SK-N-SH (cell line): Measurements from ENCODE around the gene ETHE1. TPM values are rescaled to one million over a fixed set of nuclear protein-coding genes. Genes with fewer than 3 reads are reported as not detected.

ENCODE experiments used
- CTCF ChIA-PET: fragments of 300-600, 350-600 bp; formaldehyde crosslinking; extraction: SDS; loops from one replicate; lab custom pipeline; 2021; lab: Yijun Ruan, JAX
- POLR2A ChIA-PET: fragments of 350-600 bp; sonication (Branson Sonifier 250); formaldehyde crosslinking; extraction: SDS; loops from one replicate; lab custom pipeline; 2020; ENCODE audit warnings: antibody characterized with exemption, inconsistent platforms; lab: Yijun Ruan, JAX
- DNase-seq: peaks from one replicate; pipeline ENCODE4 v3.0.0; 2012
- H2AFZ ChIP-seq: fragments of 200-600 bp; sonication (generic); 2 replicates; pipeline ENCODE4 v1.8.1; 2016; ENCODE audit warnings: antibody characterized with exemption, mild to moderate bottlenecking, low read depth
- H3F3A ChIP-seq: fragments of 200-600 bp; sonication (generic); replicated peaks from 2 replicates; pipeline ENCODE3; 2016; ENCODE audit warnings: antibody characterized with exemption, mild to moderate bottlenecking; ENCODE audit not compliant: insufficient read depth
- H3K27ac ChIP-seq, 2 experiments: fragments of 200-500 bp in 1 of 2; fragments of 200-600 bp in 1 of 2; sonication (Bioruptor generic) in 1 of 2; sonication (generic), shearing (Covaris generic) in 1 of 2; 2 replicates each; pipeline versions ENCODE4 v1.5.1 to v1.6.1; 2014 to 2016; ENCODE audit warnings: low read depth in 2 of 2, inconsistent platforms in 1 of 2, low read length in 1 of 2, mild to moderate bottlenecking in 1 of 2, mixed read lengths in 1 of 2
- H3K27me3 ChIP-seq: fragments of 200-600 bp; sonication (generic), shearing (Covaris generic); 2 replicates; pipeline ENCODE4 v1.6.1; 2016; ENCODE audit warnings: mixed run types; ENCODE audit not compliant: insufficient read depth
- H3K36me3 ChIP-seq, 2 experiments: fragments of 200-500 bp in 1 of 2; fragments of 200-600 bp in 1 of 2; sonication (Bioruptor generic) in 1 of 2; sonication (generic) in 1 of 2; replicated peaks in 1 of 2; 2 replicates each; pipeline versions ENCODE3 to v1.5.1; 2014 to 2016; ENCODE audit warnings: low read length in 1 of 2, mild to moderate bottlenecking in 1 of 2; ENCODE audit not compliant: insufficient read depth in 2 of 2, control insufficient read depth in 1 of 2
- H3K4me1 ChIP-seq, 2 experiments: fragments of 200-500 bp in 1 of 2; fragments of 200-600 bp in 1 of 2; sonication (Bioruptor generic) in 1 of 2; sonication (generic), shearing (Covaris generic) in 1 of 2; 2 replicates each; pipeline versions ENCODE4 v1.5.1 to v1.6.1; 2014 to 2016; ENCODE audit warnings: low read depth in 1 of 2, low read length in 1 of 2, mixed run types in 1 of 2; ENCODE audit not compliant: insufficient read depth in 2 of 2, control insufficient read depth in 1 of 2
- H3K4me2 ChIP-seq: fragments of 200-600 bp; sonication (generic), shearing (Covaris generic); 2 replicates; pipeline ENCODE4 v1.6.1; 2017; ENCODE audit warnings: mixed run types
- H3K4me3 ChIP-seq, 2 experiments: fragments of 200-500 bp in 1 of 2; fragments of 200-600 bp in 1 of 2; sonication (Bioruptor generic) in 1 of 2; sonication (generic), shearing (Covaris generic) in 1 of 2; 2 replicates each; pipeline versions ENCODE4 v1.5.1 to v1.8.1; 2014 to 2016; ENCODE audit warnings: low read depth in 2 of 2, inconsistent platforms in 1 of 2, low read length in 1 of 2, mild to moderate bottlenecking in 1 of 2, mixed read lengths in 1 of 2, moderate library complexity in 1 of 2
- H3K79me2 ChIP-seq: fragments of 200-600 bp; sonication (generic); 2 replicates; pipeline ENCODE4 v1.8.1; 2017; ENCODE audit warnings: mild to moderate bottlenecking; ENCODE audit not compliant: insufficient read depth
- H3K9ac ChIP-seq: fragments of 200-600 bp; sonication (generic); 2 replicates; pipeline ENCODE4 v1.6.1; 2017; ENCODE audit warnings: mixed run types
- H3K9me2 ChIP-seq: fragments of 200-600 bp; sonication (generic); 2 replicates; pipeline ENCODE4 v1.6.1; 2017; ENCODE audit warnings: mixed run types
- H3K9me3 ChIP-seq: fragments of 200-600 bp; sonication (generic); 2 replicates; pipeline ENCODE4 v1.6.1; 2017; ENCODE audit warnings: mixed run types, mild to moderate bottlenecking, moderate library complexity
- H4K20me1 ChIP-seq: fragments of 200-600 bp; sonication (generic); 2 replicates; pipeline ENCODE4 v1.6.1; 2017; ENCODE audit warnings: mild to moderate bottlenecking, mixed run types; ENCODE audit not compliant: insufficient read depth
- CTCF ChIP-seq: fragments of 200-600 bp; sonication (generic); IDR thresholded peaks from 2 replicates; pipeline ENCODE4 v1.6.1; 2017; ENCODE audit warnings: antibody characterized with exemption, mild to moderate bottlenecking, moderate library complexity
- ELF1 ChIP-seq: IDR thresholded peaks from 2 replicates; pipeline ENCODE4 v1.4.0; 2012
- EZH2phosphoT487 ChIP-seq: fragments of 200-600 bp; sonication (generic); IDR thresholded peaks from 2 replicates; pipeline ENCODE4 v1.6.1; 2017; ENCODE audit warnings: low read depth, mixed run types, mild to moderate bottlenecking, antibody characterized with exemption, moderate library complexity, borderline replicate concordance
- FOSL2 ChIP-seq: IDR thresholded peaks from 2 replicates; pipeline ENCODE4 v1.4.0; 2012; ENCODE audit warnings: low read depth, mild to moderate bottlenecking, moderate library complexity, borderline replicate concordance
- FOXJ3 ChIP-seq: sonication (generic); formaldehyde crosslinking; IDR thresholded peaks from 2 replicates; pipeline ENCODE4 v1.5.1; 2020; ENCODE audit warnings: mild to moderate bottlenecking, missing genetic modification reagents
- GABPA ChIP-seq: IDR thresholded peaks from 2 replicates; pipeline ENCODE4 v1.4.0; 2012; ENCODE audit warnings: low read depth, mild to moderate bottlenecking
- IRF3 ChIP-seq: fragments of 150-350 bp; IDR thresholded peaks from 2 replicates; pipeline ENCODE4 v1.6.1; 2016; ENCODE audit warnings: mild to moderate bottlenecking, low read depth, low read length
- MXI1 ChIP-seq: IDR thresholded peaks from 2 replicates; pipeline ENCODE4 v1.6.1; 2012; ENCODE audit warnings: mild to moderate bottlenecking, low read depth, low read length, improper control_type of control experiment
- PBX3 ChIP-seq: IDR thresholded peaks from 2 replicates; pipeline ENCODE4; 2012
- RCOR1 ChIP-seq: fragments of 150-350 bp; IDR thresholded peaks from 2 replicates; pipeline ENCODE4 v1.6.1; 2017; ENCODE audit warnings: antibody characterized with exemption, low read length
- REST ChIP-seq: IDR thresholded peaks from 2 replicates; pipeline ENCODE4 v1.6.1; 2012; ENCODE audit warnings: mild to moderate bottlenecking, low read depth, low read length, moderate library complexity
- RFX5 ChIP-seq: IDR thresholded peaks from 2 replicates; pipeline ENCODE4 v1.6.1; 2012; ENCODE audit warnings: mild to moderate bottlenecking, improper control_type of control experiment, low read length
- RXRA ChIP-seq: IDR thresholded peaks from 2 replicates; pipeline ENCODE4 v1.4.0; 2012; ENCODE audit warnings: low read depth, mild to moderate bottlenecking, borderline replicate concordance
- SIN3A ChIP-seq: IDR thresholded peaks from 2 replicates; pipeline ENCODE4 v1.6.1; 2012; ENCODE audit warnings: low read depth, mild to moderate bottlenecking, low read length, moderate library complexity, borderline replicate concordance
- TAF1 ChIP-seq: IDR thresholded peaks from 2 replicates; pipeline ENCODE4 v1.6.1; 2012; ENCODE audit warnings: low read depth, mild to moderate bottlenecking, low read length, moderate library complexity, borderline replicate concordance
- TEAD4 ChIP-seq: IDR thresholded peaks from 2 replicates; pipeline ENCODE4 v1.4.0; 2012; ENCODE audit warnings: mild to moderate bottlenecking, borderline replicate concordance; ENCODE audit not compliant: insufficient read depth
- USF2 ChIP-seq: fragments of 150-350 bp; IDR thresholded peaks from 2 replicates; pipeline ENCODE4 v1.6.1; 2017; ENCODE audit warnings: antibody characterized with exemption, low read length, low read depth, borderline replicate concordance
- YY1 ChIP-seq: IDR thresholded peaks from 2 replicates; pipeline ENCODE4 v1.4.0; 2012; ENCODE audit warnings: low read depth, mild to moderate bottlenecking
- WGBS: methylation state at CpG from one replicate; pipeline ENCODE4 v1.1.6; 2017; ENCODE audit warnings: low lambda C conversion rate; 5-methylcytosine and 5-hydroxymethylcytosine counted together
- polyA plus RNA-seq, 3 experiments: library from polyadenylated mRNA; depleted of rRNA; stranded (reverse); fragments of >200 nt; gene quantifications; 2 replicates each; pipeline ENCODE4 v1.2.3, GENCODE V29; 2012

Gene ETHE1
- polyA plus RNA-seq, 1 of the 3 experiments (the other 2 are of a cell fraction), result 86.2 TPM

GRCh38 chr19:43511324-43511723, 15.7 kb downstream of the ETHE1 start:
- no peak overlapping the region for H2AFZ ChIP-seq
- no peaks in the 10 kb centered on the region for H3K27me3 ChIP-seq
- ChIA-PET CTCF (interaction anchor here (0.6 to 2.6 kb wide), 3 partner anchors 8 to 65 kb away, joined by 3 to 22 read pairs (median 4); no protein-coding TSS in a partner anchor), POLR2A (interaction anchor here (1.0 kb wide), 1 partner anchor 20 kb away, joined by 5 read pairs; no protein-coding TSS in a partner anchor)
- peaks cover 10 to 11% of the 10 kb centered on the region in 2 experiments for H3K36me3 ChIP-seq
- no peak overlapping the region for H3K9ac ChIP-seq
- H3K27ac ChIP-seq, result no peak overlapping the region
- H3F3A ChIP-seq, result peaks cover 4% of the 10 kb centered on the region
- H3K4me1 ChIP-seq, result no peaks in the 10 kb centered on the region
- no peaks in the 10 kb centered on the region for H3K9me2 ChIP-seq
- TF ChIP-seq RCOR1 (no peak), USF2 (no peak), PBX3 (no peak), REST (no peak), EZH2phosphoT487 (no peak), SIN3A (no peak), MXI1 (no peak), TEAD4 (no peak), RFX5 (no peak), ELF1 (no peak), GABPA (no peak), FOSL2 (no peak), TAF1 (no peak), IRF3 (no peak), CTCF (no peak), RXRA (no peak), FOXJ3 (no peak), YY1 (no peak)
- no peak for DNase-seq
- no peak overlapping the region for H3K4me3 ChIP-seq
- no peak overlapping the region for H3K4me2 ChIP-seq
- 100% methylated on average over 2 of the region's 5 CpGs for WGBS
- H3K9me3 ChIP-seq, result no peaks in the 10 kb centered on the region
- no peaks in the 10 kb centered on the region for H4K20me1 ChIP-seq
- no peaks in the 10 kb centered on the region for H3K79me2 ChIP-seq
